ENCODE results near the gene TTC13.

TTC13 gene

GRCh38 chr1:230867101-230867902 is 111.4 kb downstream of the TTC13 start:
- H3K4me3 ChIP-seq (ENCODE audit: control insufficient read depth, low read depth, low read length): peak overlapping the region; percentile 71
- no peak for TF ChIP-seq CTCF (conservative IDR thresholded peaks at IDR 0.05; ENCODE audit: control insufficient read depth, insufficient read depth, low read depth, low read length)
- DNase-seq (ENCODE audit: low read depth): peak; percentile 42

GRCh38 chr1:230866171-230867070 is 112.2 kb downstream of the TTC13 start:
- peak; percentile 42 for DNase-seq (ENCODE audit: low read depth)
- peak overlapping the region; percentile 71 for H3K4me3 ChIP-seq (ENCODE audit: control insufficient read depth, low read depth, low read length)
- TF ChIP-seq CTCF (conservative IDR thresholded peaks at IDR 0.05; ENCODE audit: control insufficient read depth, insufficient read depth, low read depth, low read length): no peak

GRCh38 chr1:230865062-230865817 is 113.4 kb downstream of the TTC13 start:
- no peak for TF ChIP-seq CTCF (conservative IDR thresholded peaks at IDR 0.05; ENCODE audit: control insufficient read depth, insufficient read depth, low read depth, low read length)
- DNase-seq (ENCODE audit: low read depth): no peak
- H3K4me3 ChIP-seq (ENCODE audit: control insufficient read depth, low read depth, low read length): no peak overlapping the region

- no peak for DNase-seq (ENCODE audit: low read depth)
- no peak for TF ChIP-seq CTCF (conservative IDR thresholded peaks at IDR 0.05; ENCODE audit: control insufficient read depth, insufficient read depth, low read depth, low read length)
- H3K4me3 ChIP-seq (ENCODE audit: control insufficient read depth, low read depth, low read length): no peak overlapping the region
Measured at GRCh38 chr1:230864441-230864840, 114.2 kb downstream of the TTC13 start.

- no peak for DNase-seq (ENCODE audit: low read depth)
- H3K4me3 ChIP-seq (ENCODE audit: control insufficient read depth, low read depth, low read length): no peak overlapping the region
- TF ChIP-seq CTCF (conservative IDR thresholded peaks at IDR 0.05; ENCODE audit: control insufficient read depth, insufficient read depth, low read depth, low read length): no peak
Measured at GRCh38 chr1:230863449-230863848, 115.2 kb downstream of the TTC13 start.

GRCh38 chr1:230861970-230862595 is 116.6 kb downstream of the TTC13 start:
- peak; percentile 86 for DNase-seq (ENCODE audit: low read depth)
- TF ChIP-seq CTCF (conservative IDR thresholded peaks at IDR 0.05; ENCODE audit: control insufficient read depth, insufficient read depth, low read depth, low read length): no peak

More at GRCh38 chr1:230861970-230862595, 116.6 kb downstream of the TTC13 start:
- H3K4me3 ChIP-seq (ENCODE audit: control insufficient read depth, low read depth, low read length): no peak overlapping the region
